HG03442 (cell line): ENCODE data around the gene NOD2.

Experiments used
- ATAC-seq: cut with Tn5 transposase; IDR thresholded peaks from one replicate; pipeline ENCODE4 v1.9.1; 2021; ENCODE audit warnings: mild to moderate bottlenecking, moderate library complexity; ENCODE audit not compliant: unreplicated experiment

NOD2 gene

DNA sequence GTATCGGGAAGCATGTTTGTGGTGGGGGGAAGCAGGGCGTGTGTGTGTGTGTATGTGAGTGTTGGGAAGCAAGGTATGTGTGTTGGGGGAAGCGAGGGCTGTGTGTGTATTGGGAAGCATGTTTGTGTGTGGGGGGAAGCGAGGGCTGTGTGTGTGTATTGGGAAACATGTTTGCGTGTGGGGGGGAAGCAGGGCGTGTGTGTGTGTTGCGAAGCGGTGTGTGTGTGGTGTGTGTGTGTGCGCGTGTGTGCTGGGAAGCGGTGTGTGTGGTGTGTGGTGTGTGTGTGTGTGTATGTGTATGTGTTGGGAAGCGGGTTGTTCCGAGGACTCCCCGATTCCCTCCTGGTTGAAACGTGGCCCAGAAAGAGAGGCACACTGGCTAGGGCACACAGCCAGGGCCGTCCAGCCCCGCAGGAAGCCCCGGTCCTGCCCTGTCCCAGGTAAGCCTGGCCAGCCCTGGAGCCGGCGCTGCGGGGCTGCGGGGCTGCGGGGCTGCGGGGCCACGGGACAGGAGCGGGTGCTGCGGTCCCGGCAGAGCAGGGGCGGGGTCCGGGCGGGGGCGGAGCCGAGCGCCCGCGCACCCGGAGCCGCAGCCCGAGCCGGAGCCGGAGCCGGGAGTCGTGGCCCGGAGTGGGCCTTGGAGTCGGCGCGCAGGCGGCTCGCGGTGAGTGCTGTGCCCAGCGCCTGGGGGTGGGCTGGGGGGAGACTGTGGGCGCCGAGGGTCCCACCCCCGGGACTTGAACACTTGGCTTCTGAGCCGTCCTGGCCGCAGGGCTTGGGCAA lies at the start of gene NOD2:
NOD2 (plus strand) TSS at position 608 of the 783 bp plus-strand sequence. CDS start 5,890 bp downstream, outside the sequence.
- ATAC-seq, result no peak

- no peak for ATAC-seq
These were observed 49.2 kb upstream of the NOD2 start for GRCh38 chr16:50644245-50644644.

GRCh38 chr16:50644729-50645128 lies 48.7 kb upstream of the NOD2 start:
- no peak for ATAC-seq

DNA sequence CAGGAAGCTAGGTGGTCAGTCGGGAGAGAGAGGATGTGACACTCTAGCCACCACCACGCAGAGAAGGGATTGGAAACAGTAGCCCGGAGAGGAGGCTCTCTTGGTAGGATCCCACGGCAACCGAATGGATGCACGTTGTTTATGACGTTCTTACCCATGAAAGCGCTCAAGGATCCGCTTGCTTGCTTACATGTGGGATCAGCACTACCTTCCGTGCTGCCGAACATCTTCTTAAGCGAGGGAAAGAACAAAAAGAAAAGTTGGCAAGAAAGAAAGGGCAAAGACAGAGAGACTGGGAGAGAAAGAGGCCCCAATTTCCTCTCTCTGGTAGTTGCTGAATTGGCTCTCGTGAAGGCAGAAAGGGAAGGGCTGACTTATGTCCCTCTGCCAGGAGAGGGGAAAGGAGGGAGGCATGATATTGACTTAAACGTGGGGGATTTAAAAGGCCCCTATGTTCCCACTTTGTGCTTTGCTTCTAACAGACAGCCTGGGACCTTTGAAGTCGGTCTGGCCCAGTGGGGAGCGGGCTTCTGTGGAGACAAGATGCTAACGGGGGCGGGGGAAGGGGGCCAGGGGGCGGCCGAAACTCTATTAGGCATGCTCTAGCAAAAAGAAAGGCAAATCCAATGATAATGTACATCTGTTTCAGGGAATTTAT lies 47.7 kb upstream of the NOD2 start:
- ATAC-seq, result no peak

GRCh38 chr16:50646345-50646744 lies 47.1 kb upstream of the NOD2 start:
- ATAC-seq, result no peak

DNA sequence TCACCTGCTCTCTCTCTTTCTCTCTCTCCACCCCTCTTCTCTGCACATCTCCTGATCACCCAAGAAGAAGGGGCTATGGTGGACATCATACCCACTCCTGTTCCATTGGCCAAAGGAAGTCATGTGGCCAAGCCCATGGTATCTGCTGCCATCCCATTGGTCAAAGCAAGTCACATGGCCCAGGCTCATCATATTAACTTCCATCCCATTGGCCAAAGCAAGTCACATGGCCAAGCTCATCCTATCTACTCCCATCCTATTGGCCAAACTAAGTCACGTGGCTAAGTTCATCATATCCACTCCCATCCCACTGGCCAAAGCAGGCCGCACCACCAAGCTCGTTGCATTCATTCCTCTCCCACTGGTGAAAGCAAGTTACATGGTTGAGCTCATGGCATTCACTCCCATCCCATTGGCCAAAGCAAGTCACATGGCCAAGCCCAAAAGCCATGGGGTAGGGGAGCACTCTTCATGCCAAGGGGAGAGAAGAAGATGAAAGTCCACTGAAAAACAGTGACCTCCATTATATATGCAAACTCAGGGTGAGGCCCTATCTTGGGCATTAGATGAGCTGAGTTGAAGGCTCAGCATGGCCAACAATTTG lies 41.5 kb upstream of the NOD2 start:
- ATAC-seq, result no peak

DNA sequence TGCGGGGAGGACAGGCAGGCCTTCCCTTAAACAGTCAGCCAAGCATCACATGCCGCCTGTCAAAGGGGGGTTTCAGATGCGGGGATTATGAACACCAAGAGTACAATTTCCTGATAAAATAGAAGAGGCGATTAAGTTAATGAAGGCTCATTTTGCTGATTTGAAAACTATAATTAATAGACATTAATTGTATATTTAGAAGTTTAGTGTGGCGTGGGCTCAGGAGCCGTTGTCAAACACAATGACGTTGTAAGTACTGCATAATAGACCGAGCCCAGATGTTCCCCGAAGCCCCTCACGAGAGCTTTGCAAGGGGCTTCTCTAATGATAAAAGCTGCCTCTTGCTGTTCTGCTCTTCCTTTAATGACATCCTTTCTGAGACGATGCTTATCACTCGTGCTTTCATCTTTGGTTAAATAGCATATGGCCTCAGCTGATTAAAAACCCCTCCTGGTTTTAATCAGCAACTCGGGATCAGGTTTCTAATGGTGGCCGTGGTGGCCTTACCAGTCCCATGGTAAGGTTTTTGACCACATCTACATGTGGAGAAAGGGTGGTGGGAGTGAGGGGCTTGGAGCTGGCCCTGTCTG lies 40.5 kb upstream of the NOD2 start:
- ATAC-seq, result no peak

DNA sequence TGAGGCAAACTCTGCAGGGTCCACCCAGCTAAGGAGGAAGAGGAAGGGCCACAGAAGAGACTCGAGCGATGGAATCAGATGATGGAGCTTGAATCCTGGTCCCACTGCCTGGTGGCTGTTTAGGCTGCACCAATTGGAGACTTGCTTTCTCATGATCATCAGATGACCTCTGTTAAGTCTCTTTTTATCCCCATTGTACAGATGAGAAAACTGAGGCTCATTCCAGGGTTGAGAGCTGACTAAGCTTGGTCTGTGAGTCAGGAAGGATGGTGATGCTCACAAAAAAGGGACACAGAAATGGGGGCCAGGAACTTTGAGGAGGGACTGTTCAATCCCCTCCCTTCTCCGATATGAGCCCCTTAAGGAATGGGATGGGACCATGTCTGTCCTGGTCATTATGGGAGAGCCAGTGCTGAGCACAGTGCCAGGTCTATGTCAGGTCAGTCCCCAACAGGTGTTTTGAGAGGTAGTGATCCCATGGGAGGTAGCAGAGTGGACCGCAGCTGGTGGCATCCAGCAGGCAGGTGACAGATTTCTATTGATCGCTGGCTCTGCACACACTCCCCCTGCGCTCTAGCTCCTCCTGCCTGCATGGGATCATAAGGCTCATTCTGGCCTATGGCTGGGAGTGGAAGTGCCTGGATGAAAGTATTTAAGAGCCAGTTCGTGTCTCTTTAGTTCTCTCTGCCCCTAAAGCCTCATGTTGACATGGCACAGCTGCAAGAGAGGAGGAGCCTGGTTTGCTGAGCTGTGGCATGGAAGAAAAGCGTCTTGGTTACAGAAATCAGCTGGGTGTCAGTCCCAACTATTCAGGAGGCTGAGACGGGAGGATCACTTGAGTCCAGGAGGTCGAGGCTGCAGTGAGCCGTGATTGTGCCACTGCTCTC lies 39.5 kb upstream of the NOD2 start:
- ATAC-seq, result no peak

GRCh38 chr16:50655558-50656055 lies 37.8 kb upstream of the NOD2 start:
- no peak for ATAC-seq

DNA sequence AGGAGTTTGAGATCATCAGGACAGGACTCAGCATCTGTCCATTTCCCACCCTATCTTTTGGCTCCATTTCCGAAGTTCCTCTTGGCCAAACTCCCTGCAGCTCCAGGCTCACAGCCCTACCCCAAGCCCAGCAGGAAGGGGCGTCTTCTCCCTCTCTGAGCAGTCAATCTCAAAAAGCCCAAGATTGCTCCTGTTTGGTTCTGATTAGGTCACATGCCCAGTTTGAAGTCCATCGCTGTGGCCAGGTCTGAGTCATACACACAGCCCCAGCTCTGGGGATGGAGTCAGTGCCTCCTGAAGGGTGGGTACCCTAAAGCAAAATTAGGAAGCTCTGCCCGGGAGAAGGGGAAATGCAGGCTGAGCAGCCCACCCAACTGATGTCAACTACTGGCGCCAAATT lies 36.2 kb upstream of the NOD2 start:
- no peak for ATAC-seq

DNA sequence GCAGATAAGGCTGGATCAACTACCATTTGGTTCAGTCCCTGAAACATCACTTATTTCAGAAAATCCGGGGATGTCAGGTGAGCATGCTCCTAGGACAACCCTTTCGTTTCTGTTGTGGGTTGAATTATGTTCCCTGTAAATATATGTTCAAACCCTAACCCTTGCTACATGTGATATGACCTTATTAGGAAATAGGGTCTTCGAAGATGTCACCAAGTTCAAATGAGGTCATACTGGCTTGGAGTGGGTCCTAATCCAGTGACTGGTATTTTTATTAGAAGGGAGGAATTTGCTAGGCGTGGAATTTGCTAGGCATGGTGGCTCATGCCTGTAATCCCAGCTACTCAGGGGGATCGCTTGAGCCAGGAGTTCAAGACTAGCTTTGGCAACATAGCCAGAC lies 33.6 kb upstream of the NOD2 start:
- no peak for ATAC-seq

DNA sequence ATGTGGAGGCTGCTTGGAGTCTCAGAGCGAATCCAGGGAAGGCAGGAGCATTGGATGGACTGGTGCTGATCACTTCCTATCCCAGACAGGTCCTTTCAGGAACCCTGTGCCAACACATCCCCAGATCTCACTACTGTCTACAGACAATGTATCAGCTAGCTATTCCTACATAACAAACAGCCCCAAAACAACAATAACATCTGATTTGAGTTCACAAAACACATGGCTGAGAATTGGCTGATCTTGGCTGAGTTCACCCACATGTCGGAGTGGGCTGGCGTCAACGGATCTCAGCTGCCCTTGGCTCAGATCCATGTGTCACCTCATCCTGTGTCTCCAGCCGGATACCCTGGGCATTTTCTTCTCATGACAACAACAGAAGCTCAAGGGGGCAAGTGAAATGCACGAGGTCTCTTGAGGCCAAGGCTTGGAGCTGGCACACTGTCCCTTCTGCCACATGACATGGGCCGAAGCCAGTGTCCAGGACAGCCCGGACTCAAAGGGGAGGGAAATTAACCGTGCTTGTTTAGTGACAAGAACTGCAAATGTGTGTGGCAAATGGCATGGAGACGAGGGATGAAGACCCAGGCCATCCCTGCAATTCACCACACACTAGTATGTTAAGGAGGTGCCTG lies 31.0 kb upstream of the NOD2 start:
- ATAC-seq, result no peak

DNA sequence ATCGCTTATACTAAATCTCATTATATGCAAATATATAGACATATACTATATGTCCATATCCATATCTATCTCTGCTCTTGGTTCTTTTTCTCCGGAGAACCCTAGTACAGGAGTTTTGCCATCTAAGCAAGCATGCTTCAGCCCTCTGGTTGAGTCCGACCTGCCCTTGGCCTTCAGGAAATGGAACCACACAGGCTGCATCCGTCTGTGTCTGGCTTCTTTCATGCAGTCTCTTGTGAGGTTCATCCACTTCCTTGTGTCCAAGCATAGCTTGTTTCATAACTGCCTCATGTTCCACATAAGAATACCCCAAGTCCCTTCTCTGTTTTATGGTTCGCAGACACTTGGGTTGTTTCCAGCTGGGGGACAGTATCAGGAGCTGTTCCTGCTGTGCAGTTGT lies 29.1 kb upstream of the NOD2 start:
- no peak for ATAC-seq

GRCh38 chr16:50665128-50665878 lies 28.1 kb upstream of the NOD2 start:
- ATAC-seq, result no peak

GRCh38 chr16:50666658-50667496 lies 26.5 kb upstream of the NOD2 start:
- peak; percentile 79 for ATAC-seq

GRCh38 chr16:50667497-50668367 lies 25.7 kb upstream of the NOD2 start:
- no peak for ATAC-seq

DNA sequence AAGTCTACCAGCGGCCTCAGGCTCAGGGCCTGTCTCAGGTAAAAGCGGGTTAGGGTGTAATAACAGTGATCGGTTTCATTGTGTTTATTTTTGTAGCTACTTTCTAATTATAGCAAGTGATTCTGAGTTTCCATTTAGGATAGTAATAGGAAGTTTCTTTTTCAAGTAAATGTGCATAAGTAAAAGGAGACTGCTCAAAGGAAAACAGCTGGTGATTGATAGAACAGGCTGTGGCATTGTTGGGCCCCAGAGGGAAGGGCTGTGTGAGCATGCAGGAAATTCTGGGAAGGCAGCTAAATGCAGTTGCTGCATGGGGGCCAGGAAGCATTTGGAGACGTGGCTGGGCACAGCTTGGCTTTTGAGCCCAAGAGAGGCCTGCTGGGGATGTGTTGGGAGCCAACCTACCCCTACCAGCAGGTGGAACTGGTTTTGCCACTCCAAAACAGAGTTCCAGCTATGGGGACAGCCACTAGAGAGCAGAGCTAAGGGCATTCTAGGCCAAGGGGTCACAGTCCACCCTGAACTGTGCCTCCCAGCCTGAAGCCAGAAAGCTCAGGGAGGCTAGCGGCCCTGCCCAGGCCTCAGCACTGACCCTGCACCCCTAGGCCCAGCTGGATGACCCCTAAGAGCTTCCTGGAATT lies 24.9 kb upstream of the NOD2 start:
- no peak for ATAC-seq
